ENCODE data around the gene APOL1. TPM values are rescaled to one million over a fixed set of nuclear protein-coding genes. Genes with fewer than 3 reads are reported as not detected.
"Not testable (repeated sequence)": the region's sequence is repeated elsewhere in the genome, so short reads cannot be mapped to it uniquely, and the experiment has no call there.

APOL1 gene
- total and polyA plus RNA-seq, 2 of the 4 experiments (the other 2 are of a cell fraction) = 0.36 to 0.77 TPM

GRCh38 chr22:36205573-36205972 lies 47.4 kb upstream of the APOL1 start:
- H2AK9ac ChIP-seq (replicated peaks; ENCODE audit: low read depth, low read length, poor library complexity); H4K5ac ChIP-seq (ENCODE audit: low read depth, low read length); H2AFZ ChIP-seq (replicated peaks; ENCODE audit: low read length, poor library complexity); H3K14ac ChIP-seq (replicated peaks; ENCODE audit: low read depth, low read length); H3K4me3 ChIP-seq (ENCODE audit: insufficient read depth, low read depth, low read length); H3K56ac ChIP-seq (ENCODE audit: extremely low read depth, insufficient read depth, low read length); H4K91ac ChIP-seq (ENCODE audit: insufficient read depth, low read depth, low read length); H3K4me2 ChIP-seq (ENCODE audit: low read depth, low read length); POLR2A ChIA-PET (ENCODE audit: unreplicated experiment); H2BK15ac ChIP-seq (ENCODE audit: low read depth, low read length); H3K27ac ChIP-seq (ENCODE audit: insufficient read depth, low read length); dilution Hi-C loops (cut with HindIII; ENCODE audit: low sequenced_read_pairs, unreplicated experiment); DNase-seq; H3K9ac ChIP-seq (ENCODE audit: low read depth, low read length); H2AK5ac ChIP-seq (ENCODE audit: low read depth, low read length); H3K27me3 ChIP-seq (ENCODE audit: control insufficient read depth, insufficient read depth, low read length); H3K4ac ChIP-seq (ENCODE audit: low read depth, low read length); H3K79me1 ChIP-seq (ENCODE audit: low read depth in 1 of 2, low read length in 2 of 2); H3K4me1 ChIP-seq (ENCODE audit: control insufficient read depth, insufficient read depth, low read length); H2BK120ac ChIP-seq (ENCODE audit: low read depth, low read length); H3K18ac ChIP-seq (ENCODE audit: low read depth, low read length); H2BK20ac ChIP-seq (ENCODE audit: low read depth, low read length); H4K8ac ChIP-seq (ENCODE audit: low read depth in 2 of 2, low read length in 2 of 2); H3K9me3 ChIP-seq (ENCODE audit: control insufficient read depth, insufficient read depth, low read length); ATAC-seq (ENCODE audit: low read depth); in situ Hi-C loops (cut with MboI; ENCODE audit: low sequenced_read_pairs); intact Hi-C loops (cut with micrococcal nuclease); H2BK5ac ChIP-seq (ENCODE audit: low read depth, low read length, poor library complexity, severe bottlenecking); H4K20me1 ChIP-seq (ENCODE audit: insufficient read depth, low read length); BruUV-seq (replicated peaks); CTCF ChIA-PET; H3K23ac ChIP-seq (ENCODE audit: low read depth, low read length); H3K36me3 ChIP-seq (ENCODE audit: control insufficient read depth, insufficient read depth, low read length); H3K9me1 ChIP-seq (ENCODE audit: insufficient read depth, low read length): not testable (repeated sequence)
- WGBS, 2 experiments (ENCODE audit: extremely low coverage in 2 of 2, insufficient read length in 1 of 2) = no CpG with 5 or more reads among the region's 5 CpGs

Measured in IMR-90 (cell line).